ENCODE measurements around the gene PHYHD1.
"Not testable (repeated sequence)": the region's sequence is repeated elsewhere in the genome, so short reads cannot be mapped to it uniquely, and the experiment has no call there.

Gene PHYHD1

DNA sequence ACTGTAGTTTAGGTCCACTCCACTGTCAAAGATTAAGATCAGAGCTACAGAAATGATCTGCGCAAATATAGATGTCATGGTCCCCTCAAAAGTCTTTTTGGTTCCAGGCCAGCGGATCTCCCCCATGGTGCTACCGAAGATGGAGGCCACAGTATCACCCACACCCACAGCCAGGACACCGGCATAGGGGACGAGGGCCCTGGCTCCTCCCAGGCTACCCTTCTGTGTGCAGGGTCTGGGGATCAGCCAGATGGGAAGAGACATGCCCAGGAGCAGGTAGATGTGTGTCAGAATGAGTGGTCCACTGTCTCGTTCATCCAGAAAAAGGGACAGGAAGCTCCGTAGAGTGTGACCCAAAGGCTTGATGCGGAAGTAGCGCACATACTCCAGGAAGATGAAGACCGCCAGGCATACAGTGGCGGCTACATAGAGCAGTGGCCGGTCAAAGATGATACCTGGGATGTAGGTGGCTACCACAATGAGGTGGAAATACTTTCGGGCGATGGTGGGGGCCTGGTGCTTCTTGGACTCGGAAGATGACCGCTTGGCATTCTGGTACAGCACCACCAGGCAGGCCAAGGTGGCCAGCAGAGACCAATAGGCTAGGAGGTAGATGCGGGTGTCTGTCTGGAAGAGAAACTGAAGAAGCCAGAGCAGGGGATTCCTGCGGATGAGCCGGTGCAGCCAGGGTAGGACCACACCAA, 25.2 kb downstream of the PHYHD1 start:
- TF ChIP-seq, protein P1, sequence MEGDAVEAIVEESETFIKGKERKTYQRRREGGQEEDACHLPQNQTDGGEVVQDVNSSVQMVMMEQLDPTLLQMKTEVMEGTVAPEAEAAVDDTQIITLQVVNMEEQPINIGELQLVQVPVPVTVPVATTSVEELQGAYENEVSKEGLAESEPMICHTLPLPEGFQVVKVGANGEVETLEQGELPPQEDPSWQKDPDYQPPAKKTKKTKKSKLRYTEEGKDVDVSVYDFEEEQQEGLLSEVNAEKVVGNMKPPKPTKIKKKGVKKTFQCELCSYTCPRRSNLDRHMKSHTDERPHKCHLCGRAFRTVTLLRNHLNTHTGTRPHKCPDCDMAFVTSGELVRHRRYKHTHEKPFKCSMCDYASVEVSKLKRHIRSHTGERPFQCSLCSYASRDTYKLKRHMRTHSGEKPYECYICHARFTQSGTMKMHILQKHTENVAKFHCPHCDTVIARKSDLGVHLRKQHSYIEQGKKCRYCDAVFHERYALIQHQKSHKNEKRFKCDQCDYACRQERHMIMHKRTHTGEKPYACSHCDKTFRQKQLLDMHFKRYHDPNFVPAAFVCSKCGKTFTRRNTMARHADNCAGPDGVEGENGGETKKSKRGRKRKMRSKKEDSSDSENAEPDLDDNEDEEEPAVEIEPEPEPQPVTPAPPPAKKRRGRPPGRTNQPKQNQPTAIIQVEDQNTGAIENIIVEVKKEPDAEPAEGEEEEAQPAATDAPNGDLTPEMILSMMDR (IDR thresholded peaks at IDR 0.05; ENCODE audit: insufficient read depth, low read depth, low read length, missing control alignments), result no peak
- no peak for DNase-seq (ENCODE audit: low read depth)
- no peak overlapping the region for H3K4me3 ChIP-seq (ENCODE audit: low read depth, low read length)

DNA sequence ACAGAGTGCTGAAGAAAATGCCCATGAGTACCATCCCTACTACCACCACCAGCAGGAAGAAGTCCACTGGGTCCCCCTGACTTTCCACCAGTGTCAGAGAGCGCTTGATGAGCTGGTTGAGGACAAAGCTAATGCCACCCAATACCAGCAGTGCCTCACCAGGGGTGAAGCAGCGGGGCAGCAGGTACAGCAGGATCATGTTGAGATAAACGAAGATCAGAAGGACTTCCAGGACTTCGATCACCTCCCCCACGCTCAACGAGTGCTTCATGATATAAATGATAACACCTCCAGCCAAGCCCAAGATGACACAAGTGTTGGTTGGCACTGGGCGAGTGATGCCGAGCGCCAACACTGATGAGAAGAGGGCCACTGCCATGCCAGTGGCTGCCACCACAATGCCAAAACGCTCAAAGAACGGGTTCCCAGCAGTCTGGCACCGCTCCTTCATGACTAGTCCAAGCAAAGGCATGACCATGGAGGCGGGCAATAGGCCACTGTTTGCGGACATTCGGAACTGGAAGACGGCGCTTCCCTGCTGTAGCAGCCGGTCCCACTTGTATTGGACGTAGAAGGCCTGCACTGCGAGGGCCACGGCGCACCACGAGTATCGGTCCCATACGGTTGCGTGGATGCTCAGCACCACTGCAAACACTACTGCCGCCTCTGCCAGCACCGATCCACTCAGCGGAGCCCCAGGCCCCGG, 25.9 kb downstream of the PHYHD1 start:
- H3K4me3 ChIP-seq (ENCODE audit: low read depth, low read length), result peak overlapping the region; percentile 85
- TF ChIP-seq, protein P1 (IDR thresholded peaks at IDR 0.05; ENCODE audit: insufficient read depth, low read depth, low read length, missing control alignments), result no peak
- DNase-seq (ENCODE audit: low read depth), result peak; percentile 28

DNA sequence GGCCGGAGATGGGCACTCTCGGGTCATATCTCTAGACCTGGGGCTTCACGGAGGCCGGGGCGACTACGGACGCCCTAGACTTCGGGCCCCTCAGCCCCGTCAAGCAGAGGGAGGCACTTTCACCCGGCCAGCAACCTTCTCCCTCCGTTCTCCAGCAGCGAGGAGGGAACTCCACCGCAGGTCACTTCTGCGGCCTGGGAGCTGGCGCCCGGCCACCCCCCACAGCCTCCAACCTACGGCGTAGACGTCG, 26.4 kb downstream of the PHYHD1 start:
- no peak for DNase-seq (ENCODE audit: low read depth)
- H3K4me3 ChIP-seq (ENCODE audit: low read depth, low read length), result peak overlapping the region; percentile 85
- TF ChIP-seq, protein P1 (IDR thresholded peaks at IDR 0.05; ENCODE audit: insufficient read depth, low read depth, low read length, missing control alignments), result no peak

DNA sequence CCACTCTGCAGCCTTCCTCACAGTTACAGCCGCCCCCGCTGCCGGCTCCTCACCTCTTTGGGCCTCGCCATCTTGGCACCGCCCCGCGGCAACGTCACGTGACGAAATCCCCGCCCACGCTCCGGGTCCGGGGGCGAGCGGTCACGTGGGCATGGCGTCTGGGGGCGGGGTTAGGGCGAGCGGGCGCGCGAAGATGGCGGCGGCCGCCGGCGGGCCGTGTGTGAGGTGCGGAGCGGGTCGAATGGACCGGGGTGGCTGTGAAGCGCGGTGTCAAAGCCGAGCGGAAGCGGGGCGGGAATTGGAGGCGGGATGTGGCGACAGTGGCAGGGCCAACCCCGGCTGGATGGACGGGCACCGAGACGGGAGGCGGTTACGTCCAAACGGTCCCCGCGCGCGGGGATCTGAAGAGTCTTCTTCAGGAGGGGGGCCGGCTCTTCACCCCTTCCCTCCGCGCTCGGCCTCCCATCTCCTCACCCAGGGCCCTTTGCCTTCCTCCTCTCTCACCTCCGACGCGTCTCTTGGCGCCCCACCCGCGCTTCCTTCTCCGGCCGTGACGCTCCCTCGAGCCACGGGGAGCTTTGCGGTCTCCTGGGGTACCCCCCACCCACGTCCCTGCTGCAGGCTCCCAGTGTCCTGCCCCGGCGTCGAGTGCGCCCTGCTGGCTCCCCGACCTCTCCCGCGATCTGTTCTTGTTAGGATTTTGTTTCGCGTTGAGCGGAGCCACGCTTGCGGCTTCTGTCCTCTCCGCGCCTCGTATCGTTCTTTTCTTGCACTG, 26.9 kb downstream of the PHYHD1 start, which contains the start of the genes DOLK and NUP188:
TSS of gene DOLK (minus strand) at position 77 of the 775 bp plus-strand sequence. CDS start 300 bp downstream, outside the sequence.
TSS of gene NUP188 (plus strand) at position 173 of the 775 bp plus-strand sequence. CDS start at position 194, 21 bp downstream.
- TF ChIP-seq, protein P1 (IDR thresholded peaks at IDR 0.05; ENCODE audit: insufficient read depth, low read depth, low read length, missing control alignments), result no peak
- peak within 1 kb of the TSS; percentile 85 for H3K4me3 ChIP-seq (ENCODE audit: low read depth, low read length)
- DNase-seq (ENCODE audit: low read depth), result peak; percentile 96

DNA sequence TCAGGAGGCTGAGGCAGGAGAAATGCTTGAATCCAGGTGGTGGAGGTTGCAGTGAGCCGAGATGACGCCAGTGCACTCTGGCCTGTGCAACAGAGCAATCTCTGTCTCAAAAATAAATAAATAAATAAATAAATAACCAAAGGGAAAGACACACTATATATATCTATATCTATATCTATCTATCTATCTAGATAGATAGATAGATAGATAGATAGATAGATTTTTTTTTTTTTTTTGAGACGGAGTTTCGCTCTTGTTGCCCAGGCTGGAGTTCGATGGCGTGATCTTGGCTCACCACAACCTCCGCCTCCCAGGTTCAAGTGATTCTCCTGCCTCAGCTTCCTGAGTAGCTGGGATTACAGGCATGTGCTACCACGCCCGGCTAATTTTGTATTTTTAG, 40.6 kb downstream of the PHYHD1 start:
- DNase-seq (ENCODE audit: low read depth); H3K4me3 ChIP-seq (ENCODE audit: low read depth, low read length): not testable (repeated sequence)

DNA sequence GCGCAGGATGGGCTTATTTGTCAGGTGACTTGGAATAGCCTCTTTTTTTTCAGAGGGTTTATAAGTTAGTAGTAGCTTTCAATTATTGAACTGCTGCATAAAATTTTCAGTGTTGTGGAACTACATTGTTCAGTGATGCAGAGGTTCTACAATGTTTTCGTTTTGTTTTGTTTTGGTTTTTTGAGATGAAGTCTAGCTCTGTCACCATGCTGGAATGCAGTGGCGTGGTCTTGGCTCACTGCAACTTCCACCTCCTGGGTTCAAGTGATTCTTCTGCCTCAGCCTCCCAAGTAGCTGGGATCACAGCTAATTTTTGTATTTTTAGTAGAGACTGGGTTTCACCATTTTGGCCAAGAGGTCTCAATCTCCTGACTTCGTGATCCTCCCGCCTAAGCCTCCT, 48.7 kb downstream of the PHYHD1 start:
- DNase-seq (ENCODE audit: low read depth), result no peak
- TF ChIP-seq, protein P1 (IDR thresholded peaks at IDR 0.05; ENCODE audit: insufficient read depth, low read depth, low read length, missing control alignments), result no peak
- no peak overlapping the region for H3K4me3 ChIP-seq (ENCODE audit: low read depth, low read length)

DNA sequence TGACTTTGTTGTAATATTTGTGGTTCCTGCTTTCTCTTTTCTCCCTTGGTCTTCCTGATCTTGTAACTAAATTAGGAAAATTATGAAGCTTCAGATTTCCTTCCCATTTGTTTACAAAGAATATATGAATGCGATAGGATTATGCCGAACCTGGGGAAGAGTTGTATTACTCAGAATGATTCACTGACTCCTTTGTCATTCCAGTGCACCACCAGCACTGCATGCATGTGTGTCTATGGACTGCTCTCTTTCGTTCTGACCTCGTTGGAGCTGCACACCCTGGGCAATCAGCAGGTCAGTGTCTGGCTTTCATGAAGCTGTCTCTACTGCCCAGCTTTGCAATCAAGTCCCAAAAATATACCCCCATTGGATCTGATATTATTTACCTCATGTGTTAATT, 52.2 kb downstream of the PHYHD1 start:
- no peak overlapping the region for H3K4me3 ChIP-seq (ENCODE audit: low read depth, low read length)
- TF ChIP-seq, protein P1 (IDR thresholded peaks at IDR 0.05; ENCODE audit: insufficient read depth, low read depth, low read length, missing control alignments), result no peak
- DNase-seq (ENCODE audit: low read depth), result no peak
